Dermis microvascular lymphatic vessel endothelial cell (primary cell): ENCODE measurements around the gene EVI5L. TPM values are rescaled to one million over a fixed set of nuclear protein-coding genes. Genes with fewer than 3 reads are reported as not detected.
A peak's percentile ranks its signal among the peaks of the same experiment; 100 is the strongest.
"Not testable (repeated sequence)": the region's sequence is repeated elsewhere in the genome, so short reads cannot be mapped to it uniquely, and the experiment has no call there.

Experiments
- DNase-seq, 2 donors: peaks; one replicate each; pipeline versions ENCODE4 v3.0.0 to v3.0.0-alpha.2; 2010; ENCODE audit warnings: low read depth in 2 of 2
- total RNA-seq: library from RNA; depleted of rRNA; stranded (reverse); fragments of >200 nt; gene quantifications from 2 replicates; pipeline ENCODE4 v1.2.1, GENCODE V29; 2014

The EVI5L gene
- total RNA-seq, 1 donor from 2014 or later: 6.2 TPM

- peak in 1 of 2 donors; percentile 66 for DNase-seq
These were observed 41.7 kb downstream of the EVI5L start for GRCh38 chr19:7871437-7872305.

- no peak for DNase-seq
These were observed 42.5 kb downstream of the EVI5L start for GRCh38 chr19:7872306-7873204.

DNA sequence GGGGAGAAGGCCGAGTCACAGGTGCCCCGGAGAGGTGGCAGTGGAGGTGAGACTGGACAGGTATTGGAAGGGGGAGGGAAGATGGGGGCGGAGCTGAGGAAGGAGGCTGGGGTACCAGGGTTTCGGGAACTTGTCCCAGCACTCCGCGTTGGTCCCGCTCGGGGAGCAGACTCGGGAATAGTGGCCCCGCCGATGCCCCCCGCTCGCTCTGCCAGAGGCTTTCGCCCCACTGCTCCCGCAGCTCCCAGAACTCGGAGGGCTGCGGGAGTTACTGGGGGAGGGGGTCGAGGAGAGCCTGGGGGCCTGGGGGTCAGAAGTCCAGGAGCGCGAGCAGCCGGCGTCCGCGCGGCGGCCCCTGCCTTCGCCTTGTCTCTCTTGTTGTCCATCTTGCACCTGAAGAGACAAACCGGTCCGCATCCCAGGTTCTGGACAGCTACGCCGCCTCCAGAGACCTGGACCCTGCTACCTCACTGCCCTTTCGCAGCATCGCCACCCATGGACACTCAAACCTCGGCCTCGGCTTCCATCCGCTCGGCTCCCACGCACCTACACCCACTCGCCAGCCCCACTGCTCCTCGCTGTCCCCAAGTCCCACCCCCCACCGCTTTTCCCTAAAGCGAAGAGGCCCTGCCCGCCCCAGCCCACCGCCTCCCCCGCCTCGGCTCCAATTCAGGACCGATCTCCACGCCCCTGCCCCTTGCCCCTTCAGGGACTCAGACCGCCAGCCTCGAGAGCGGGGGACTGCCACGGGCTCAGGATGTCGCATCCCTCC is 43.5 kb downstream of the EVI5L start:
- DNase-seq: no peak

DNA sequence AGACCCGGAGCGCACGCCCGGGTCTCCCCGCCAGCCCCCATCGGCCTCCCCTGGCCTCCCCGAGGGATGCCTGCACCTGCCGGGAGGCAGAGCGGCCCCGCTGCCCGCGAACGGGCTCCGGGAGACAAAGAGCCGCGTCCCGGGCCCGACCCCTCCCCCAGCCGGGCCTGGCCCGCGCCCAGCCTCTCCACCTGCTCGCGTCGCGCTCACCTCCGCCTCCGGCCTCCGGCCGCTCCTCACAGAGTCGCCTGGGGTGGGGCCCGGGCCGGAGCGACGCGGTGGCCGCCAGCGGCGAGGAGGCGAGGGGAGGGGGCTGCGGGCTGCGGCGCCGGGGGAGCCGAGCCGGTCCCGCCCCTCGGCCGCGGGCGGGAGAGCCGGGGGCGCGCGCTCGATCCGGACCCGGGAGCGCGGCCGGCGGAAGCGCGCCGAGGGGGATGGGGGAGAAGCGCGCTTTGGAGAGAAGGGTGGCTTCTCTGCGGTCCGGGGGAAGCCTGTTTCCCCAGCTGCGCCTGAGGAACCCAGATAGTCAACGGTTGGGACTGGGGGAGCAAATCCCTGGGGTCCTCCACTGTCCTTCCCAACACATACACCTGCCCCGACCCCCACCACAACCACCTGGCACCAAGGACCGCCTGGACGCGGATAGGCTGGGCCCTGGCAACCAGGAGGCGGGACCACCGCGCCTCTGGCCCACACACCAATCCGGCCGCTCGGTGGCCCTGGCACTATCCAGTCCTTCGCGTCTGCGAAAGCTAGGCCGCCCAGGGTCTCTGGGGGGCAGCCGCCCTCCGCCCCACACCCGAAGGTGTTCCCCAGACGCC is 44.3 kb downstream of the EVI5L start, which contains the start of gene PRR36:
TSS of gene PRR36 (minus strand) at position 315 of the 821 bp plus-strand sequence. CDS start 701 bp downstream, outside the sequence.
- peak in 1 of 2 donors; percentile 42 for DNase-seq

GRCh38 chr19:7874897-7875273 is 44.9 kb downstream of the EVI5L start:
- DNase-seq: no peak

DNA sequence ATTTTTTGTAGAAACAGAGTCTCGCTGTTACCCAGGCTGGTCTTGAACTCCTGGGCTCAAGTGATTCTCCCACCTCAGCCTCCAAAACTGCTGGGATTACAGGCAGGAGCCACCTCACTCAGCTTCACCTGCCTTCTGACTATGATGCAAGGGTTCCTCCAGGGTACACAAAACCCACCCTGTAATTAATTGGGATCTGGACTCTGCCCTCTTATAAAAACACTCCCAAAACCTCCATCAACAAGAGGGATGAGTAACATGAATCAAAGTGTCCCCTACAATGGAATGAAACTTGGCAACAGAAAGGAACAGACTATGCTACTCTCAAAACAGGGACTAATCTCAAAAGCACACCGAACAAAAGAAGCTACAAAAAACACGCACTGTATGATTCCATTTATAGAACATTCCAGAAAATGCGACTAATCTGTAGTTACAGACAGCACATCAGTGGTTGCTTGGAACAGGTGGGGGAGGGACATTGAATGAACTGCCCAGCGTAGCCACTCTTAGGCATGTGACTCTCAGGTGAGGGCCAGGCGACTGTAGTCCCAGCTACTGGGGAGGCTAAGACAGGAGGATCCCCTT is 47.3 kb downstream of the EVI5L start:
- DNase-seq: no peak

GRCh38 chr19:7879111-7879807 is 49.2 kb downstream of the EVI5L start:
- DNase-seq: no peak

GRCh38 chr19:7879836-7880235 is 49.8 kb downstream of the EVI5L start:
- no peak for DNase-seq

DNA sequence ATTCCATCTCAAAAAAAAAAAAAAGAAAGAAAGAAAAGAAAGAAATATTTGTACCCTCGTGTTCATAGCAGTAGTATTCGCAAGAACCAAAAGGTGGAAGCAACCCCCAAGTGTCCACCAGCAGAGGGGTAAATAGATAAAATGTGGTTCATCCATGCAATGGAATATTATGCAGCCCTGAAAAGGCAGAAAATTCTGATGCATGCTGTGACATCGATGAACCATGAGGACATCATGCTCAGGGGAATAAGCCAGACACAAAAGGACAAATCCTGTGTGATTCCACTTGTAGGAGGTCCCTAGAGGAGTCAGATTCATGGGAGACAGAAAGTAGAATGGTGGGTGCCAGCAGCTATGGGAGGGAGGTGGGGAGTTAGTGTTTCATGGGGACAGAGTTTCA is 51.9 kb downstream of the EVI5L start:
- DNase-seq: no peak

- DNase-seq: no peak
These were observed 53.1 kb downstream of the EVI5L start for GRCh38 chr19:7883105-7883504.

- DNase-seq: no peak
These were observed 54.0 kb downstream of the EVI5L start for GRCh38 chr19:7883796-7884570.

- DNase-seq: no peak
These were observed 55.8 kb downstream of the EVI5L start for GRCh38 chr19:7885818-7886217.

- DNase-seq: no peak
These were observed 57.6 kb downstream of the EVI5L start for GRCh38 chr19:7887408-7888144.

DNA sequence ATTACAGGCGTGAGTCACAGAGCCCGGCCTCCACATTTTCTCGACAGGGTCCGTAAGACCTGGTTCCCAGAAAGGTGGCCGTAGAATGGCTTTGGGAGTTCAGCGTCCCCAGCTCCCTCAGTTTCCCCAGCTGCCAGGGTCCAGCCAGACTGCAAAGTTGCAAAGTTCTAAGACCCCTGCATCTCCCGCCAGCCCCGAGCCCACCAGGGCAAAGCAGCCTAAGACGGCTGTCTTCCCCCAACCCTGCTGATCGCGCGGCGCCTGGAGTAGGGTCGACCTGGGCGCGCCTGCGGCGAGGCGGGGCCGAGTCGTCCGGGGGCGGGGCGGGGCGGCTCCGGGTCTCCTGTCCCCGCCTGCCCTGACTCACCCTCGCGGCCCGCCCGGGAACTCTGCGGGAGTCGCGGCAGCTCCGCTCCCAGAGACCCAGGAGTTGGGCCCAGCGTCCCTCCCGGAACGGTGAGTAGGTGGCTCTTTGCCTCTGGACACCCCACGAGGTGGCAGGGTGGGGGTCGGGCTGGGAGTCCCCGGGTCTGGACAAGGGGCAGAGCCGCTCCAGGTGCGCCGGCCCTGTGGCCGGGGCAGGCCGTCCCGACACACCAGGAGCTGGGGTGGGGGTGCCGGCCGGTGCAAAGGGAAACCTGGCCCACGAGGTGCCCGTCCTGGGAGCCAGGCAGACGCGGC is 58.3 kb downstream of the EVI5L start, which contains the start of gene LRRC8E:
TSS of gene LRRC8E (plus strand) at position 366 of the 681 bp plus-strand sequence. CDS start 7,094 bp downstream, outside the sequence.
- DNase-seq: peak in 1 of 2 donors; percentile 44

- no peak for DNase-seq
These were observed 58.8 kb downstream of the EVI5L start for GRCh38 chr19:7888826-7889217.

DNA sequence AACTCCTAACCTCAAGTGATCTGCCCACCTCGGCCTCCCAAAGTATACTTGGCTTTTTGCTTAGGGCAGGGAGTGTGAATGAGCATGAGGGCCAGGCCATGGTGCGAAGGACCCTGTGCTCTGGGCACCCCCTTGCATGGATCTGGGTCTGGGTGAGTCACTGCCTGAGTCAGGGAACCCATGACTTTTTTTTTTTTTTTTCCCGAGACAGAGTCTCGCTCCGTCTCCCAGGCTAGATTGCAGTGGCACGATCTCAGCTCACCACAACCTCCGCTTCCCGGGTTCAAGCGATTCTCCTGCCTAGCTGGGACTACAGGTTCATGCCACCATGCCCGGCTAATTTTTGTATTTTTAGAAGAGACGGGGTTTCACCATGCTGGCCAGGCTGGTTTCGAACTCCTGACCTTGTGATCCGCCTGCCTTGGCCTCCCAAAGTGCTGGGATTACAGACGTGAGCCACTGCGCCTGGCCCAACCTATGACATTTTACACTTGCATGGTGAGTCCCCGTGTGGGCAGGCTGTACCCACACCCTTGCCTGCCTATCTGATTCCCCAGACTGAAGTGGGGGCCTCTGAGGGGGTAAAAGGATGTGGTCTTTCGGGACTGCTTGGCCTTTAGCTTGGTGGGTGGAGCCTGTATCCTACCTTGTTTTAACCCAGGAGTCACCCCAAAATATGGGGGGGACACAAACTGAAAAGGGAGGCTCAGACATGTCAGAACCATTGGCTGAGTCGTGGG is 63.5 kb downstream of the EVI5L start:
- not testable (repeated sequence) for DNase-seq
